Ammon's horn (tissue), 1 donor: ENCODE results near the gene CDHR2.

Experiments
- DNase-seq: peaks from one replicate; pipeline ENCODE4 v3.0.0-alpha.2; 2016; ENCODE audit warnings: low spot score

CDHR2 gene, protein sequence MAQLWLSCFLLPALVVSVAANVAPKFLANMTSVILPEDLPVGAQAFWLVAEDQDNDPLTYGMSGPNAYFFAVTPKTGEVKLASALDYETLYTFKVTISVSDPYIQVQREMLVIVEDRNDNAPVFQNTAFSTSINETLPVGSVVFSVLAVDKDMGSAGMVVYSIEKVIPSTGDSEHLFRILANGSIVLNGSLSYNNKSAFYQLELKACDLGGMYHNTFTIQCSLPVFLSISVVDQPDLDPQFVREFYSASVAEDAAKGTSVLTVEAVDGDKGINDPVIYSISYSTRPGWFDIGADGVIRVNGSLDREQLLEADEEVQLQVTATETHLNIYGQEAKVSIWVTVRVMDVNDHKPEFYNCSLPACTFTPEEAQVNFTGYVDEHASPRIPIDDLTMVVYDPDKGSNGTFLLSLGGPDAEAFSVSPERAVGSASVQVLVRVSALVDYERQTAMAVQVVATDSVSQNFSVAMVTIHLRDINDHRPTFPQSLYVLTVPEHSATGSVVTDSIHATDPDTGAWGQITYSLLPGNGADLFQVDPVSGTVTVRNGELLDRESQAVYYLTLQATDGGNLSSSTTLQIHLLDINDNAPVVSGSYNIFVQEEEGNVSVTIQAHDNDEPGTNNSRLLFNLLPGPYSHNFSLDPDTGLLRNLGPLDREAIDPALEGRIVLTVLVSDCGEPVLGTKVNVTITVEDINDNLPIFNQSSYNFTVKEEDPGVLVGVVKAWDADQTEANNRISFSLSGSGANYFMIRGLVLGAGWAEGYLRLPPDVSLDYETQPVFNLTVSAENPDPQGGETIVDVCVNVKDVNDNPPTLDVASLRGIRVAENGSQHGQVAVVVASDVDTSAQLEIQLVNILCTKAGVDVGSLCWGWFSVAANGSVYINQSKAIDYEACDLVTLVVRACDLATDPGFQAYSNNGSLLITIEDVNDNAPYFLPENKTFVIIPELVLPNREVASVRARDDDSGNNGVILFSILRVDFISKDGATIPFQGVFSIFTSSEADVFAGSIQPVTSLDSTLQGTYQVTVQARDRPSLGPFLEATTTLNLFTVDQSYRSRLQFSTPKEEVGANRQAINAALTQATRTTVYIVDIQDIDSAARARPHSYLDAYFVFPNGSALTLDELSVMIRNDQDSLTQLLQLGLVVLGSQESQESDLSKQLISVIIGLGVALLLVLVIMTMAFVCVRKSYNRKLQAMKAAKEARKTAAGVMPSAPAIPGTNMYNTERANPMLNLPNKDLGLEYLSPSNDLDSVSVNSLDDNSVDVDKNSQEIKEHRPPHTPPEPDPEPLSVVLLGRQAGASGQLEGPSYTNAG (N-terminal part only)

DNA sequence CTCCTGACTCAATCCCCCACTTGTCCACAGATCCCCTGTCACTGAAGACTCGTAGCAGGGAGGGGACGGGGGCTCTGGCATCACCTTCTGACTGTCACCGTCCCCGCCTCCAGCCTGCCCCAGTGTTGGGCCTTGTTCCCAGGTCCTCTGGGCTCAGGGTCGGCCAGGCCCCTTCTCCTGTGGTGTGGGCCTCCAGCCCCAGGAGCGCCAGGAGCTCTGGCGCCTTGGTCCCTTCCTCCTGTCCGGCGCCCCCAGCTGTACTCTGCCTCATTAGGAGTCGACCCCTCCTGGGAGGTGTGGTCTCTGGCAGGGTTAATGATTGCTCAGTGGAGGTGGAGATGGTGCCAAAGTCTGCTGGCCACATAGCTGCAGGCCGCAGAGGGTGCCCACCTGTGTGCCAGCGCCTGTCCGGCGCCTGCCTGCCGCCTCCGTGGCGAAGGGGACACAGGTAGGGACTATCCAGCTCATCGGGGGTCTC is at the start of gene CDHR2:
TSS of gene CDHR2 (plus strand) at position 376 of the 478 bp plus-strand sequence. CDS start 16,011 bp downstream, outside the sequence.
- no peak for DNase-seq

DNA sequence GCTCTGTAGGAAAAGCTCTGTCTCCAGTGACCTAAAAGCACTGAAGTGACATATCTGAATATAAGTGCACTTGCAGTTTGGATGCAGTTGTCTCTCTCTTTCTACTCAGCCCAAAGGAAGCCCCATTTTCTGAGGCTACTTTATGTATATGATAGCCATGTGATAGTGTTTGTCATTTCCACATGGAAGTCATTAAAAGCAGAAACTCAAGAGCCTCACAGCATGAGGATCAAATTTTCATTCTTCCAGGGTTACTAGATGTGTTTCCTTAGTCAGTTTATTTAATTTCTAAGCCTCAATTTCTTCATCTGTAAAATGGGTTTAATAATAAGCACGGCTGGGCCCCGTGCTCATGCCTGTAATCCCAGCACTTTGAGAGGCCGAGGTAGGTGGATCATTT is 48.6 kb upstream of the CDHR2 start:
- no peak for DNase-seq

DNA sequence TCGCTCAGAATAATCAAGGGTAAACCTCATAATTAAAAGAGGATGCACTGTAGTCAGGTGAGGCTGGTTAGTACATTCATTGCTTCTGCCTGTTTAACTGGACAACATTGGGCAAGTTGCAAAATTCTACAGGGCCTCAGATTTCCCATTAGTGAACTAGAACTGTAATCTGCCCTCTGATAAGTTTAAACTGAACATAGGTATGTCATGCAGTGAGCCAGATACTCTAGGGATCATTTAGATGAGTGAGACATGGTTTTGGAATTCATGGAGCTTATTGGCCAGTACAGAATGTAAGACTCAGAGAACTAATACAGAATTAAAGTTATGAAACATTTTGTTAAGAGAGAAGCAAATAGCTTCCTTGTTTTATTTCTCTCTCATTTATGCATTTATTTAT is 47.8 kb upstream of the CDHR2 start:
- DNase-seq, result no peak

GRCh38 chr5:176503496-176503895 is 45.6 kb upstream of the CDHR2 start:
- DNase-seq, result no peak

GRCh38 chr5:176507911-176508310 is 41.2 kb upstream of the CDHR2 start:
- DNase-seq, result no peak

- no peak for DNase-seq
Measured at GRCh38 chr5:176508603-176509002, 40.5 kb upstream of the CDHR2 start.

DNA sequence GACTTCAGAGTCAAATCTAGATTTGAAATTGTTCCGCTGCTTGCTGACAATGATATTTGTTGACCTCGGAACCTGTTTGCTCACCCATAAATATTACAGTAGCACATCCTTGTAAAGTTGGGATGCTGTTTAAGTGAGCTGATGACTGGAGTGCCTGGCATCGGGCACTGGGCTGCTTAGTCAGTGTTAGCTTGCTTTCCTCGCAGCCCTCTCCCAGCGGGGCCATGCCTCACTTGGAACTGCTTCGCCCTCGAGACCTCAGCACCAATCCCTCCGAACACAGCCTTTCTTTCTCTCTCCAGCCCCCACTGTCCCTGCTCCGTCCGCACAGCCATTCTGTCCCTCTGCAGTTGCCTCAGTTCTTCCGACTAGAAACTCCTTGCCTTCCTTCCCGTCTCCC is 35.4 kb upstream of the CDHR2 start:
- no peak for DNase-seq

DNA sequence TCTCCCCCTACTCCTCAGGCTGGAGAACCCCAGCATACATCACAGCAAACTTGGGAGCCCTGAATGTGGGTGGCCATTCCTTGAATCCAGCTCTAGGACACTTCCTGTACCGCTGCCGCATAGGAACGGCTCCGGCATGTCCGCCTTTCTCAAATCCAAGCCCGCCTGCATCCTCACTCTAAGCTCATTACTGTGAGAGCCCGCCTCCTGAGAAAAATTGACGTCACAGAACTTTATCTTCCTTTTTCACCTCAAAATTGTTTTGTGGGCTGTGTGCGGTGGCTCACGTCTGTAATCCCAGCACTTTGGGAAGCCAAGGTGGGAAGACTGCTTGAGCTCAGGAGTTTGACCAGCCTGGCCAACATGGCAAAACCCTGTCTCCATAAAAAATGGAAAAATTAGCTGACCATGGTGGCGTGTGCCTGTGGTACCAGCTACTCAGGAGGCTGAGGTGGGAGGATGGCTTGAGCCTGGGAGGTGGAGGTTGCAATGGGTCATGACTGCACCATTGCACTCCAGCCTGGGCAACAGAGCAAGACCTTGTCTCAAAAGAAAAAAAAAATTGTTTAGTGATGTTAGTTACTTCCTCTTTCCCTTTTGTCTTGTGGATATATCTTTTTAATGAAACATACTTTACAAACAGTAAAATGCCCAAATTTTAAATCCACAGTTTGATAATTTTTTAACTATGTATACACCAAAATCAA is 34.7 kb upstream of the CDHR2 start:
- no peak for DNase-seq

DNA sequence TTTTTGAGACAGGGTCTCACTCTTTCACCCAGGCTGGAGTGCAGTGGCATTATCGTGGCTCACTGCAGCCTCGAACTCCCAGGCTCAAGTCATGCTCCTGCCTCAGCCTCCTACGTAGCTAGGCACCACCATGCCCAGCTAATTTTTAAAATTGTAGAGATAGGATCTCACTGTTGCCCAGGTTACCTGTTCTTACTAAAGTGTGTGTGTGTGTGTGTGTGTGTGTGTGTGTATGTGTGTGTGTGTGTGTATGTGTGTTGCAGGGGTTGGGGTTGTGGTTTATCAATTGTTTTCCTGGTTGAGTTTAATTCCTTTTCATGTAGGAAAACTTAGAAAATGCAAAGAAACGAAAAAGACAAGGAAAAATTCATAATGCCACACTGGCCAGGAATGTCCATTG is 33.7 kb upstream of the CDHR2 start:
- no peak for DNase-seq

DNA sequence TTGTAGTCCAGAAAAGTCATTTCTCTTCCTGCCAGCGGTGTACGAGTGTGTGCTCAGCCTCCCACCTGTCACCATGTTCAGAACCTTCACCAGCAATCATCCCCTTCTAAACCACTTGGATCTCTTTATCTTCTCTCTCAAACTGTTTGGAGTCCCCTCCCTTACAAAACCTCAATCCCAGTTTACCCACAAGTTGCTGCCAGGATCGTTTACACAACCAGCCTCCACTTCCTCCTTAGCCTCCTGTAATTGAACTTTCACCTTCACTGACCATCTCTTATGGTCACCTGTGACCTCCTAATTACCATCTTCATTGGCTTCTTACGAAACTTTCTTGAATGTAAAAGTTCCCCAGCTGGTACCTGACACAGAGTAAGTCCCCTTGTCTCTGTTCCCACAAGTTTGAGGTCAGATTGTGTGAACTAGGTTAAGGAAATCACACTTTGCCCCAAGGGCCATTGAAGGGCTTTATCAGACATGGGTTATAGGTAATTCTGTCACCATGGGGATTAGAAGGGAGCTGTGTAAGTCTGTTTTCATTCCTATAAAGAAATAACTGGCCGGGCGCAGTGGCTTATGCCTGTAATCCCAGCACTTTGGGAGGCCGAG is 32.0 kb upstream of the CDHR2 start:
- no peak for DNase-seq

DNA sequence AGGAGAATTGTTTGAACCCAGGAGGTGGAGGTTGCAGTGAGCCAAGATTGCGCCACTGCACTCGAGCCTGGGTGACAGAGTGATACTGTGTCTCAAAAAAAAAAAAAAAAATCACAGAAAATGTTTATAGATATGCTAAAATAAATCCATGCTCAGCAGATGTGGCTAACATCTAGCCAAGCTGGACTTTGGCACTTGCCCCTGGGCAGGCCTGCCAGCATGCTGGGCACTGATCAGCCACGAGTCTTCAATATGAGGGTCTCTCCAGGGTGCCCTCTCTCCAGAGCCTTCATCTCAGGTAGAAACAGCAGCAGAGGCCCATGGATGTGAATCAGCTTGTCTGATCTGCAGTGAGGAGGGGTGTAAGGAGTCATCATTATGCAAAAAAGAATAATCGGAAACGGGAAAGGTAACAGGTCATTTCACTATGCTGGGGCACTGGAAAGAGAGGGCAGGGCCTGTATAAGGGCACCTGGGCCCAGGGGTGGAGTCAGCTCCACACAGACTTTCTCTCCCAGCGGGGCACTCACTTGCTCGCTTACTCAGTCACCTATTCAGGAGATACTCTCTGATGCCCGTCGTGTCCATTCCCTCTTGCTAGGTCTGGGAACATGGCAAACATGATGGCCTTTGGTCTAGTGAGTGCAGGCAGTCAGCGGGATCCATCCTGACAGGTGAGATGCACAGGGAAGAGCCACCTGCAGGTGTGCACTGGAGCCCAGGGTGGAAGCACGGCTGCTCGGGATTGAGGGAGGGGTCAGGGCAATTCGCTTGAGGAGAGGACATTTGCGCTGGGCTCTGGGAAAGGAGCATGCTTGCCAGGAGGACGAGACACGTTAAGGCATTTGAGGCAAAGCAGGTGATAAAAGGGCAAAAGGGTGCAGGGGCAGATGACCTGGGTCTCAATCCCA is 29.1 kb upstream of the CDHR2 start:
- DNase-seq, result no peak

DNA sequence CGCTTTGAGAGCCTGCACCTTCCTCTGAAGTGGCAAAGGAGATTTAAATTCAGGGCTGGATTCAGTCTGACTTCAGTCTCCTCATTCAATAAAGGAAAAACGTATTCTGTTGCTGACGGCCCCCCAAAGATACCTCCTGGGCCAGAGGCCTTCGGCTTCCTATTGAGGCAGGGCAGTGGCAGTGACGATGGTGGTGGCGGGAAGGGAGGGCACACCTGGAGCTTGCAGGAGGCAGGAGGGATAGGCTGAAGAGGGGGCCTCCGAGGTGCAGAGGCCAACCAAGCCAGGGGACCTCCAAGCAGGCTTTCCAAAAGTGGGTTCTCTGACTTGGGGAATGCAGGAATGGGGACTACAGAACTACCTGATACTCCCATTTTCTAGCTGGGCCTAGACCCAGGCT is 27.9 kb upstream of the CDHR2 start:
- no peak for DNase-seq

DNA sequence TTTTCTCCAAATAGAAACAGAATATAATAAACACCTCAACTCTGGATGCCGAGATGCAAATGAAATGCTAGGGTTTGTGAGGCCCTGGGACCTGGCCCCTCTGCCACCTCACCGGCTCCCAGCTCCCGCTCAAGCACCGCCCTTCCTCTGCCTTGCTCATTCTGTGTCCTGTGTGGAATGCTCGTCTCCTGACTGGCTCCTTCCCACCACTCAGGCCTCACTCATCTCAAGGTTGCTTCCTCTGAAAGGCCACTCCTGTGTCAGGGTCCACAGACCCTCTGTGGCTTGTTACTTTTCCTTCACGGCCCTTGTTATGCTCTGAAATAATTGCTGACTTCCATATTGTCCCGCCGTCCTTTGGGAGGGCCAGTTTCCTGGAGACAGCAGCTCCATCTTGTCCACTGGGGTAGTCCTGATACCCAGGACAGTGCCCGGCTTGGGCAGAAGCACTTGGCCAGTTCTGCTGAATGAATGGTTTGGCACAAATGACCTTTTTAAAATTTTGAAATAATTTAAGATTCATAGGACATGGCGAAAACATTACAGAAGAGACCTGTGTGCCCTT is 27.4 kb upstream of the CDHR2 start:
- no peak for DNase-seq

GRCh38 chr5:176524138-176524537 is 25.0 kb upstream of the CDHR2 start:
- no peak for DNase-seq

GRCh38 chr5:176524987-176525386 is 24.2 kb upstream of the CDHR2 start:
- no peak for DNase-seq

GRCh38 chr5:176525677-176526076 is 23.5 kb upstream of the CDHR2 start:
- no peak for DNase-seq

DNA sequence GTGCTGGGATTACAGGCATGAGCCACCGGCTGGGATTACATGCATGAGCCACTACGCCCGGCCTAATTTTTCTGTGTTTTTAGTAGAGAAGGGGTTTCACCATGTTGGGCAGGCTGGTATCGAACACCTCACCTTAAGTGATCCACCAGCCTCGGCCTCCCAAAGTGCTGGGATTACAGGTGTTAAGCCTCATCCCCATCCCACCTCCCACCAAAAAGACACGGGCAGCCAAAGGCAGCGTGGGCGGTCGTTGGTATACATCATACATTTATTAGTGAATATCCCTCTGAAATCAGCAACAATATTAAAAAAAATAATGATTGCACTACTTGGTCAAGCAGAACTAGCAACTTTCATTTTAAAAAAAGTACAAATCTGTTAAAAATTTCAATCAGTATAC is 22.7 kb upstream of the CDHR2 start:
- no peak for DNase-seq

DNA sequence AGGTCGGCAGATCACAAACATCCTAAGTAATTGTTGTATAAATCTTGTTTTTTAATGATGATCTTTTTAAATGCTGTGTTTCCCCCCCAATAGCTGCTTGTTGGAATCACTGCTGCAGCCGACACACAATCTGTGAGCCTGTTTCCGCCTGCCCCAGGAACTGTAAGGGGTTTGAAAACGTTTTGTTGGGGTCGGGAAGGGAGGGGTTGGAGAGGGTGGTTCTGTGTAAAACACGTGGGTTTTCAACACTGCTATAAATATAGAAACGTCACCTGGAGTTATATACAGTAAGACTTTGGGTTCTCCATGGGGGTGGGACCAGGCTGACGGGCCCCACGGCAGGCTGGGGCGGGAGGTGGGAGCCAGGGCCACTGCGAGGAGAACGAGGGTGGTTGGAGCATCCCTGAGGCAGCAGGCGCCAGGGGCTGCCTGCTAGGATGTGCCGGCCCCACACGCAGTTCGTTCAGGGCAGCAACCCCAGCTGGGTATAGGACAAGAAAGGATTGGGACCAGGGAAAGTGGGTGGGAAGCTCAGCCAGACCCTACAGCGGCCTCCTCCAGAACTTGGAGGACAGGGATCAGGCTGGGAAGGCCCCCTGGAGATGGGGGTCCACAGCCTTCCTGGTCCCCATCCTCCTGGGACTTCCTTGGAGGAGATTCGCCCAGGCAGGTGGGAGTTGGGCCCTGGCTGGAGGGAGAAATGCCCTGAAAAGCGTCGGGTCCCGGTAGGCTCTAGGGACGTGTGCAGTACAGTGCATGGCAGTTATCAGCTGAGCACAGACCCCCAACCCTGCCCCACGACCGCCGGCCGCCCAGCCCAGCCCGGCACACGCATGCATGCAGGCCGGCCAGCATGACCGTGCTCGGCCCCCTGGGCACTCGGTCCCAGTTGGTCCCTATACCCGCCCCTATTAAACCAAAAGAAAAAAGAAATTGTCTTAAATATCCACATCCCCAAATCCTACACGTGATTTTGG is 21.6 kb upstream of the CDHR2 start:
- DNase-seq, result no peak
